ENCODE data around the gene SCYGR5.

The SCYGR5 gene

GRCh38 chr2:227654426-227654825 is 12.2 kb upstream of the SCYGR5 start:
- no peak overlapping the region for H3K4me3 ChIP-seq (ENCODE audit: low read depth, low read length)
- POLR2A ChIA-PET, result no interaction called here

GRCh38 chr2:227655454-227655853 is 11.2 kb upstream of the SCYGR5 start:
- POLR2A ChIA-PET, result no interaction called here
- H3K9me3 ChIP-seq (ENCODE audit: control insufficient read depth, insufficient read depth, low read depth, low read length), result no peaks in the 10 kb centered on the region
- CTCF ChIA-PET, result interaction anchor here (0.6 kb wide), 1 partner anchor 85 kb away, joined by 4 read pairs; no protein-coding TSS in a partner anchor
- no peak overlapping the region for H3K27ac ChIP-seq (ENCODE audit: extremely low read depth, low read depth, low read length)
- H3K4me1 ChIP-seq (ENCODE audit: control insufficient read depth, insufficient read depth, low read length), result no peaks in the 10 kb centered on the region
- no peak overlapping the region for H3K4me3 ChIP-seq (ENCODE audit: low read depth, low read length)
- no peaks in the 10 kb centered on the region for H3K36me3 ChIP-seq (ENCODE audit: control insufficient read depth in 2 of 2, insufficient read depth in 1 of 2, low read length in 2 of 2)
- TF ChIP-seq ZNF792 (tag by site-specific recombination; IDR thresholded peaks at IDR 0.05), result no peak
- peak; percentile 49; the same call in 1 of the 2 replicates for TF ChIP-seq ZNF660 (tag by site-specific recombination; IDR thresholded peaks at IDR 0.05)
- no peak for TF ChIP-seq ZNF701 (tag by site-specific recombination; IDR thresholded peaks at IDR 0.05)
- no peak for TF ChIP-seq MZF1 (tag by site-specific recombination; IDR thresholded peaks at IDR 0.05; ENCODE audit: borderline replicate concordance)
- TF ChIP-seq BCL6B (tag by site-specific recombination; IDR thresholded peaks at IDR 0.05), result no peak
- no peak for TF ChIP-seq ZNF776 (tag by site-specific recombination; IDR thresholded peaks at IDR 0.05; ENCODE audit: borderline replicate concordance)
- TF ChIP-seq ZBTB21 (tag by site-specific recombination; IDR thresholded peaks at IDR 0.05), result peak; percentile 62; the same call in 1 of the 2 replicates
- TF ChIP-seq GLI4 (tag by site-specific recombination; IDR thresholded peaks at IDR 0.05), result no peak
- peak; percentile 34; the same call in 1 of the 2 replicates for TF ChIP-seq ZNF366 (tag by site-specific recombination; conservative IDR thresholded peaks at IDR 0.05)
- TF ChIP-seq ZNF629 (tag by site-specific recombination; IDR thresholded peaks at IDR 0.05), result peak; percentile 83
- no peak for TF ChIP-seq PRDM2 (tag by site-specific recombination; IDR thresholded peaks at IDR 0.05; ENCODE audit: borderline replicate concordance)
- no peak for TF ChIP-seq ZNF488 (tag by site-specific recombination; IDR thresholded peaks at IDR 0.05)
- no peak for TF ChIP-seq ZNF19 (tag by site-specific recombination; IDR thresholded peaks at IDR 0.05; ENCODE audit: low read depth)
- no peak for TF ChIP-seq ZNF280D (tag by site-specific recombination; IDR thresholded peaks at IDR 0.05)
- 0 out of 2 replicates have a peak, but pooled peaks have one; percentile 38 for TF ChIP-seq ZEB2 (tag by site-specific recombination; IDR thresholded peaks at IDR 0.05)
- 0 out of 2 replicates have a peak, but pooled peaks have one; percentile 10 for TF ChIP-seq PRDM10 (tag by site-specific recombination; IDR thresholded peaks at IDR 0.05)
- TF ChIP-seq ZNF423 (tag by site-specific recombination; IDR thresholded peaks at IDR 0.05), result no peak
- TF ChIP-seq ZNF791 (tag by site-specific recombination; IDR thresholded peaks at IDR 0.05), result no peak

More at GRCh38 chr2:227654426-227654825, 12.2 kb upstream of the SCYGR5 start:
- CTCF ChIA-PET, result no interaction called here
- no peaks in the 10 kb centered on the region for H3K36me3 ChIP-seq (ENCODE audit: control insufficient read depth in 2 of 2, insufficient read depth in 1 of 2, low read length in 2 of 2)
- TF ChIP-seq ZBTB7A (tag by site-specific recombination; IDR thresholded peaks at IDR 0.05; ENCODE audit: low read depth) (no peak), SCRT2 (tag by site-specific recombination; IDR thresholded peaks at IDR 0.05) (peak; percentile 29; the same call in 1 of the 2 replicates)
- H3K4me1 ChIP-seq (ENCODE audit: control insufficient read depth, insufficient read depth, low read length), result no peaks in the 10 kb centered on the region
- H3K27ac ChIP-seq (ENCODE audit: extremely low read depth, low read depth, low read length), result no peak overlapping the region
- H3K9me3 ChIP-seq (ENCODE audit: control insufficient read depth, insufficient read depth, low read depth, low read length), result no peaks in the 10 kb centered on the region

Measured in HEK293 (cell line).